HG02973 (cell line): ENCODE measurements around the gene GAMT.
A peak's percentile ranks its signal among the peaks of the same experiment; 100 is the strongest.

Experiments
- ATAC-seq: cut with Tn5 transposase; IDR thresholded peaks from one replicate; pipeline ENCODE4 v1.9.1; 2021; ENCODE audit warnings: moderate library complexity; ENCODE audit not compliant: unreplicated experiment

The GAMT gene

GRCh38 chr19:1387684-1388636 lies 13.4 kb downstream of the GAMT start:
- no peak for ATAC-seq

GRCh38 chr19:1386945-1387683 lies 14.2 kb downstream of the GAMT start:
- no peak for ATAC-seq

GRCh38 chr19:1385816-1386215 lies 15.5 kb downstream of the GAMT start:
- ATAC-seq, result no peak

- ATAC-seq, result no peak
These were observed 16.7 kb downstream of the GAMT start for GRCh38 chr19:1384478-1385110.

DNA sequence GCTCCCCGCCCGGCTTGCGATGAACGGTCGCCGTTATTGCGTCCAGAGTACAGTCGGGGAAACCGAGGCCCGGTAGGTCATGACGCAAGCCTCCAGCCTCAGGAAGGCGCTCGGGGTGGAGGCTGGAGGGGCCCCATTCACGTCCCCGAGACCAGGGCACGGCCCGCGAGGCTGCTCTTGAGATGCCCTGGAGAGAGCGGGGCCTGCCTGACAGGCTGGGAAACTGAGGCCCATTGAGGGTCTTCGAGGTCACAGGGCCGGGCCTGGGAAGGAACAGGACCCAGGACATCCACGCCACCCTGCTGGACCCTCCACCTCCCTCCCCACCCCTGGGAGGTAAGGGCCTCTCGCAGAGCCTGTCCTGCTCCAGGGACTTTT lies 17.3 kb downstream of the GAMT start:
- no peak for ATAC-seq

DNA sequence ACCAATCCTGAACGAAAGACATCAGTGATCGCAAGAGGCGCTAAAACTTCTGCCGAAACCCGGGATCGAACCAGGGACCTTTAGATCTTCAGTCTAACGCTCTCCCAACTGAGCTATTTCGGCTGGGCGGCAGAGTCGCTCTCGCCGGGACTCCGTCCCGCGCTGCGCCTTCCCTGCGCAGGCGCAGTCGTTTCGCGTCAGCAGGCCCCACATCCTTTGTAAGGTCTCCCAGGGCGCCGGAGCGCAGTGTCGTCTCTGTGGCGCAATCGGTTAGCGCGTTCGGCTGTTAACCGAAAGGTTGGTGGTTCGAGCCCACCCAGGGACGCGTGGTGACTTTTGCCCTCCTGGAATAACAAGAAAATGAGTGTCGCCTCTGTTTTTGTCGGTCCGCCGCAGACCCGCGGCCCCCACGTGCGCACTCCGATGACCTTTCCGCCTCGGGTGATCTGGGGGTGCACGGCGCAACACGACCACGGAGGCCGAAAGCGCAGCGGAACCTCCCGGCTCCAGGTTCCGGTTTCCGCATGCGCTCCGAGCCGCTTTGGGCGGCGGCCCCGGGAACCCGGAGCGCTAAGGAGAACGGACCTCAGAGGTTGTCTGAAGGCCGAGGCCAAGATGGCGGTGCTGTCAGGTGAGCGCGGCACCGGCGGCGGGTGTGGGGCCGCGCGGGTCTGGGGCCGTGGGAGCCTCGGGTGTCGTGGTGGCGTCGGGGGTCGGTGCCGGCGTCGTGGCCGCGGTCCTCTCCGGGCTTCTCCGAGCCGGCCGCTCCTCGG lies 17.8 kb downstream of the GAMT start, which contains the start of gene NDUFS7:
NDUFS7 (plus strand) TSS at position 596 of the 773 bp plus-strand sequence; CDS start at position 616, 20 bp downstream.
- ATAC-seq, result peak; percentile 67

GRCh38 chr19:1383017-1383311 lies 18.4 kb downstream of the GAMT start:
- ATAC-seq, result no peak

DNA sequence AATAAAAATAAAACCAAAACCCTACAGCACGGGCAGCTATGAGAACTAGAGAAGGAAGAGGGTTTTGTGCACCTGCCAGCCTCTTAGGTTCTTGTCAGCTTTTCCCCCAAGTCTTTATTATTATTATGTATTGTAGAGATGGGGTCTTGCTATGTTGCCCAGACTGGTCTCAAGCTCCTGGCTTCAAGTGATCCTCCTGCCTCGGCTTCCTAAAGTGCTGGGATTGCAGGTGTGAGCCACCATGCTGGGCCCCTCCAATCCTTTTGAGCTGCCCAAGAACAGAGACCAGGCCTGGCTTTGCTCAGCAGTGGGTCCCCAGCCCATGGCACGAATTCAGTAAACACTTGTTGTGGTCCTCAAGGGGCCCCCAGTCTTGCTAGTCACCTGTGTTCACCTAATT lies 19.1 kb downstream of the GAMT start:
- ATAC-seq, result no peak

DNA sequence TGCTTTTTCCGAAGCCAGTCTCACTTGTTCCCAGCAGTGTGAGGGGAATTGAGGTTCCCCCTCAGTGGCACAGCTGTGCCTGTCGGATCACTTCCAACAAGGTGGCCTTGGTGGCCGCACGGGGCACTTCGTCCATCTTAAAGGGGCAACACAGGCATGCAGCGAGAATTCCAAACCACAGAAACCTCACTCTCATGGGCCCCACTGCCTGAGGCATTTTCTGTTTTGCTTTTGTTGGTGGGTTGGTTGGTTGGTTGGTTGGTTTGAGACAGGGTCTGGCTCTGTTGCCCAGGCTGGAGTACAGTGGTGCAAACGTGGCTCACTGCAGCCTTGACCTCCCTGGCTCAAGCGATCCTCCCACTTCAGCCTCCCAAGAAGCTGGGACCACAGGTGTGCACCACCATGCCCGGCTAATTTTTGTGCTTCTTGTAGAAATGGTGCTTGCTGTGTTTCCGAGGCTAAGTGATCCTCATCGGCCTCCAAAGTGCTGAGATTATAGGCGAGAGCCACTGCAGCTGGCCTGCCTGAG lies 21.3 kb downstream of the GAMT start:
- no peak for ATAC-seq

GRCh38 chr19:1379126-1379905 lies 22.0 kb downstream of the GAMT start:
- ATAC-seq, result no peak

GRCh38 chr19:1377965-1378785 lies 23.2 kb downstream of the GAMT start:
- ATAC-seq, result no peak

- ATAC-seq, result no peak
These were observed 24.0 kb downstream of the GAMT start for GRCh38 chr19:1377176-1377964.

DNA sequence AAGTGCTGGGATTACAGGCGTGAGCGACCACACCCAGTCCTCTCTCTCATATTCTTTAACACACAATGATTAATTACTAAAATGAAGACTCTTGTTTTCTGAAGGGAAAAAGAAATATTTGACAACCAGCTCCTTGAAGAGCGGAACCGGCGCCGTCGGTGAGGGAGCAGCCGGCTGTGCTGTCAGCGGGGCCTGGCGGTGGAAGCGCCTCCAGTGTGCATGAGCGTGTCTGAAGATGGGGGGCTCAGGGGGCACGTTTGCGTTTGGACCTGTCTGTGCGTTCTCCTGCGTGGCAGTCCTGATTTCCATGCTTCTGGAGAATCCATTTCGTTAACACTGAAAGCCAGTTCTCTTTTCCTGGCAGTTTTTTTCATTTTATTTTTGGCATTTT lies 24.9 kb downstream of the GAMT start:
- no peak for ATAC-seq

- no peak for ATAC-seq
These were observed 27.1 kb downstream of the GAMT start for GRCh38 chr19:1374250-1374577.

GRCh38 chr19:1373534-1374249 lies 27.6 kb downstream of the GAMT start:
- ATAC-seq, result no peak

- no peak for ATAC-seq
These were observed 28.3 kb downstream of the GAMT start for GRCh38 chr19:1373042-1373533.

DNA sequence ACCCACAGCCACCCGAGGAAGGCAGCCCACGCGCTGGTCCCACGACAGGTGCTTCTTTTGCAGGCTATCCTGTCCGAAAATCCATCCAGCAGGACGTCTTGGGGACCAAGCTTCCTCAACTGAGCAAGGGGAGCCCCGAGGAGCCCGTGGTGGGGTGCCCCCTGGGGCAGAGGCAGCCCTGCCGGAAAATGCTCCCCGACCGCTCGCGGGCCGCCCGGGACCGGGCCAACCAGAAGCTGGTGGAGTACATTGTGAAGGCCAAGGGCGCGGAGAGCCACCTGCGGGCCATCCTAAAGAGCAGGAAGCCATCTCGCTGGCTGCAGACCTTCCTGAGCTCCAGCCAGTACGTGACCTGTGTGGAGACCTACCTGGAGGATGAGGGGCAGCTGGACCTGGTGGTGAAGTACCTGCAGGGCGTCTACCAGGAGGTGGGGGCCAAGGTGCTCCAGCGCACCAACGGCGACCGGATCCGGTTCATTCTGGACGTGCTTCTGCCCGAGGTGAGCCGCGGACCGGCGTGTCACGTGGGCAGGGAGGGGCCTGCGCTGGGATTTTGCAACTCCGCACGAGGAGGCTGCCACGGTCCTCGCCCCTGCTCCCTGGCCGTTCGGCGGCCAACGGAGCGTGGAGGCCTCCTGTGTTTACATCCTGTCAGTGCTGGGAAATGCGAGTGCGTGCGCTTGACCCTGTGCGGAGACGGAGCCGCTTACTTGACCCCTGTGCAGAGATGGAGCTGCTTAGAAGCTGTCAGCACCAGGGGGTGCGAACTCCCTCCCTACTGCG lies 30.6 kb downstream of the GAMT start:
- ATAC-seq, result no peak
